NT2/D1 (cell line): ENCODE data around the gene PDGFD.

Experiments
- DNase-seq: peaks from one replicate; pipeline ENCODE4 v3.0.0-alpha.2; 2011; ENCODE audit warnings: low read depth, low spot score
- H3K27me3 ChIP-seq: 2 replicates; pipeline ENCODE4 v1.6.0; 2011; ENCODE audit warnings: mild to moderate bottlenecking; ENCODE audit not compliant: insufficient read length, insufficient read depth
- H3K36me3 ChIP-seq: 2 replicates; pipeline ENCODE4 v1.6.1; 2011; ENCODE audit warnings: mild to moderate bottlenecking, low read length, mixed read lengths; ENCODE audit not compliant: insufficient read depth, insufficient read length
- H3K4me1 ChIP-seq: 2 replicates; pipeline ENCODE4 v1.5.1; 2011; ENCODE audit not compliant: insufficient read depth, insufficient read length
- H3K4me3 ChIP-seq: 2 replicates; pipeline ENCODE4 v1.5.1; 2011; ENCODE audit warnings: low read depth; ENCODE audit not compliant: insufficient read length
- H3K9ac ChIP-seq: 2 replicates; pipeline ENCODE4 v1.6.0; 2011; ENCODE audit warnings: low read depth; ENCODE audit not compliant: insufficient read length
- H3K9me3 ChIP-seq: 2 replicates; pipeline ENCODE4 v1.5.1; 2011; ENCODE audit warnings: mild to moderate bottlenecking, low read length; ENCODE audit not compliant: insufficient read depth
- SUZ12 ChIP-seq: IDR thresholded peaks from 2 replicates; pipeline ENCODE4 v1.6.1; 2011; ENCODE audit not compliant: insufficient read length, insufficient read depth; ENCODE audit errors: extremely low read depth
- YY1 ChIP-seq: IDR thresholded peaks from 2 replicates; pipeline ENCODE4 v1.6.1; 2011; ENCODE audit not compliant: insufficient read length, insufficient read depth
- ZNF274 ChIP-seq: IDR thresholded peaks from 2 replicates; pipeline ENCODE4 v1.6.1; 2011; ENCODE audit warnings: mild to moderate bottlenecking, low read depth, low read length

The PDGFD gene

DNA sequence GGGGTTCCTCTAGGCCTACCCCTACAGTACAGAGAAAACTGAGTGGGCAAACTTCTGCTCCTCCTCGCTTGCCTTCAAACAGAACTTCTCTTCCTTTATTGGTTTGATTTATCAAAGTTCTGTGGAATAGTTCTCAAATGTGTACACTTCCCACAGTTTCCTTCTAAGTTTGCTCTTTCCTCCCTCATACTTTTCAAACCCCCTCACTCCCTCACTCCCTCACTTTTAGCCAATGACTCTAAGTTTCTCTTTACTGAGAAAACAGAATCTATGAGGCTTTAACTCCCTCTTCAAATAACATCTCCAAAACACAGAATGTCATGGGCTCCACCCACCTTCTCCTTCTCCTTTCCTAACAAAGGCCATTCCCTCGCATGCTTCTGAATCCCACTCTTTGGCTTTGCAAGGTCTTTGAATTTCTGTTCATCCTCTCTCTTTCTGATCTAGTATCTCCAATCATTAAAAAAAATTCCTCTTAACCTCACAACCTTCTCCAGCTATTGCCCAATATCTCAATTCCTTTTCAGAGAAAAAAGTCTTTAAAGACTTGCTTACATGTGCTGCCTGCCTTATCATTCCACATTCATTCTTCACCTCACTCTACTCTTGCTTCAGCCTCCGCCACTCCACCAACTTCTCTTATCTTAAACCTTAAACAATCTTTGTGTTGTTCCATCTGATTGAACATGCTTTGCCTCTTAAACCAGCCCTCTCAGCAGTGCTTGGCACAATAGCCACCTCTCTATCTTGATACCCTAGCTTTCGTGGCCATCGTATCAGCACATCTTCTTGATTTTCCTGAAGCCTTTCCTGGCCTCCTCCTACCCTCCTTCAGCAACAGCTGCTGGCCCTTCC, 70.3 kb downstream of the PDGFD start:
- H3K9ac ChIP-seq = no peak overlapping the region
- no peaks in the 10 kb centered on the region for H3K9me3 ChIP-seq
- TF ChIP-seq SUZ12 = no peak
- TF ChIP-seq ZNF274 = no peak
- no peaks in the 10 kb centered on the region for H3K27me3 ChIP-seq
- H3K36me3 ChIP-seq = no peaks in the 10 kb centered on the region
- no peak for DNase-seq
- H3K4me3 ChIP-seq = no peak overlapping the region
- no peaks in the 10 kb centered on the region for H3K4me1 ChIP-seq

DNA sequence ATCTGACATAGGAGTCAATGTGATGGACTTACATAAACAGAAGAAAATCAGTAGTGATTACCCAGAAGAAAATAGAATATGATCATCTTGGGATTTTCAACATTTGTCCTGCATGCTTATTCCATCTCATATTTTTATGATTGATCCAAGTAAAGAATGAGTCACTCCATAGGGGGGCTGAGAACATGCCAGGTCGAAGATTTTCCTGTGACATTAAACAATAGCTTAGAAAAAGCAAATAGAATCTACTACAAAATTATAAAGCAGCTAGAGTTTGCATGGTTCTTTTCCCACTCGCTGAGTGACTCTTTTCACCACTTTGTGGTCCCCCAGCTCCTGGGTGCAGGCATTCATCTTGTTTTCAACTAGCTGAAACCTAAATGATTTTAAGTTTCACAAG, 71.2 kb downstream of the PDGFD start:
- Histone ChIP-seq H3K4me3 (no peak overlapping the region), H3K9ac (no peak overlapping the region), H3K27me3 (no peaks in the 10 kb centered on the region), H3K4me1 (no peaks in the 10 kb centered on the region), H3K36me3 (no peaks in the 10 kb centered on the region), H3K9me3 (no peaks in the 10 kb centered on the region)
- TF ChIP-seq SUZ12 (no peak), YY1 (no peak), ZNF274 (no peak)
- no peak for DNase-seq

DNA sequence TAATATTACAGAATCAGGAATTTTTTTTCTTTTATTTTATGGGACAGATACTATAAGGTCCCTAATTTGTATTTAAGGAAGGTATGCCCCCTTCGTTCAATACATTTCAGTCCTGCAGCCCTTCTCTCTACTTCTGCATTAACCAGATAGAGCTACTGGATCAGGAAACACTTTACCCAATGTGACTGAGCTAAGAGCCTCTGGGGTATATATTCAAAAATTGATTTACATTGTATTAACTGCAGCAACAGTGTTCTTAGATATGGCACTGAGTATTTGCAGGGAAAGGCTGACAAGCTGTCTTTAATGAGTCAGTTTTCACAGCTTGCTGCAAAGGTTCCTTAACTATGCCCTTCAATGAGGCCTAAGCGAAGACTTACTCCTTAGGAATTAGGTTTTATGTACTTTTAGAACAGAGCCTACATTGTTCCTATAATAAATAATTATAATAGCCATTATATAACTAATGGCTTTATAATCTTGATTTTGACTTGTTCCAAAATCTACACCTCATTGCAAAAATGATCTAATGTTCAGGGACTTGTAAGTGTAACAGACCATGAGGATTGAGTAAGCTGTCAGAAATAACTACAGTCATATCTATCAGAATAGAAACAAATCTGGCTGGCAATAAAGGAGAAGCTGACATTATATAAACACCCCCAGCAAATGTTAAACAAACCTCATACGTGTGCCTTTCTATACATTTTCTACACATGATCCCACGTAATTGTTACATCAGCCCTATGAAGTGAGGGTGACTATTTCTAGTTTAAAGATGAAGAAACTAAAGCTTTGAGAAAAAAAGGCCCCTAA, 72.5 kb downstream of the PDGFD start:
- H3K9ac ChIP-seq = no peak overlapping the region
- H3K4me1 ChIP-seq = no peaks in the 10 kb centered on the region
- no peak for TF ChIP-seq SUZ12
- no peak for TF ChIP-seq YY1
- no peak for TF ChIP-seq ZNF274
- H3K27me3 ChIP-seq = no peaks in the 10 kb centered on the region
- no peaks in the 10 kb centered on the region for H3K36me3 ChIP-seq
- no peak overlapping the region for H3K4me3 ChIP-seq
- H3K9me3 ChIP-seq = no peaks in the 10 kb centered on the region
- DNase-seq = no peak

DNA sequence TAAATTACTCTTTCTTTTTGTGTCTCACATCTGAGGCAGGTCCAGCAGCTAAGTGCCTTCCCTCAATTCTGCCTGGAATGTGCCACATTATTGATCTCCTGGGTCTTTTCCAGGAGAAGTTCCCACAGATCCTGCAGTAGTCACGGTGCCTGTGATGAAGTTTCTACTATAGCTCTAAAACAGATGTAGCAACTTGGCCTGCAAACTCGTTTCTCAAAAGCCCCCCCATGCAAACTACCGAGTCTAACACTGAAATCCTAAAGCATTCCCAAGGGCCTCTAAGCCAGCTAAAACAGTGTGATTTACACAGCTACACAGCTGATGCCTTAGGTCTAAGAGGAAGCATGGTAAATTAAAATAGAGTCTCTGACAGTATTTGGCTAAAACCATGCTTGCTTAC, 73.2 kb downstream of the PDGFD start:
- Histone ChIP-seq H3K27me3 (no peaks in the 10 kb centered on the region), H3K36me3 (no peaks in the 10 kb centered on the region), H3K9ac (no peak overlapping the region), H3K9me3 (no peaks in the 10 kb centered on the region), H3K4me1 (no peaks in the 10 kb centered on the region), H3K4me3 (no peak overlapping the region)
- TF ChIP-seq SUZ12 (no peak), YY1 (no peak), ZNF274 (no peak)
- DNase-seq = no peak

DNA sequence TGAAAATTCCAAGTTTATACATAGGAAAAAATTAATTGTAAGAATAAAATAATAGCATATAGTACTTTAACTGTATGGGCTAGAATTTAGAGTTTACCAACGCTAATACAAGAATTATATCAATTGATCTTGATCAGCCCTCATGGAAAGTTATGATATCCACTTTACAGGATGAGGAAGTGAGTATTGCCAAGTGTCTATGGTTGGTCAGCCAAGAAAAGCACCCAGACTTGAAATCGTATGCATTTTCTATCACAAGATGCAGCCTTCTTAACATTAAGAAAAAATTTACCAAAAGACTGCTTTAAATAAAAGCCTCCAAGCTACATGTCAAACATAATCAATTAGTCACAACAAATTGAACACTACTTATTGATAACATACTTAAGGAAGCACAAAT, 74.5 kb downstream of the PDGFD start:
- Histone ChIP-seq H3K27me3 (no peaks in the 10 kb centered on the region), H3K4me1 (no peaks in the 10 kb centered on the region), H3K4me3 (no peak overlapping the region), H3K9me3 (no peaks in the 10 kb centered on the region), H3K9ac (no peak overlapping the region), H3K36me3 (no peaks in the 10 kb centered on the region)
- TF ChIP-seq YY1 (no peak), SUZ12 (no peak), ZNF274 (no peak)
- no peak for DNase-seq

DNA sequence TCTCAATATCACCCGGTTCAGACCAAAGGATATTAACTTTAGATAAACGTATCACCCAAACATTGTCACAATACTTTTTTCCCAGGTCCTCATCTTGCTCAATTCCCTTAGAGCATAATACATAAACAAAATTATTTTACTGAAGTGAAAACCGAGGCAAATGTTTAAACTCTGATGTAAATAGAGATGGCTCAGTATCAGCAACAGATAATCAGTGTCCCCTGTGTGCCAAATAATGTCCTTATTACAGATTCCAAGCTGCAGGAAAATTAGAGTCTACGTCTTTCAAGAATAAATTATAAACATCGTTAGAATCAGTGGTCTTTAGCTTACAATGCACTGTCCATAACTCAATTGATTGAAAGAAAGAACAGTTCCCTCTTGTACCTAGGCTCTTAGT, 77.3 kb downstream of the PDGFD start:
- TF ChIP-seq ZNF274 (no peak), SUZ12 (no peak), YY1 (no peak)
- Histone ChIP-seq H3K9ac (no peak overlapping the region), H3K4me3 (no peak overlapping the region)

DNA sequence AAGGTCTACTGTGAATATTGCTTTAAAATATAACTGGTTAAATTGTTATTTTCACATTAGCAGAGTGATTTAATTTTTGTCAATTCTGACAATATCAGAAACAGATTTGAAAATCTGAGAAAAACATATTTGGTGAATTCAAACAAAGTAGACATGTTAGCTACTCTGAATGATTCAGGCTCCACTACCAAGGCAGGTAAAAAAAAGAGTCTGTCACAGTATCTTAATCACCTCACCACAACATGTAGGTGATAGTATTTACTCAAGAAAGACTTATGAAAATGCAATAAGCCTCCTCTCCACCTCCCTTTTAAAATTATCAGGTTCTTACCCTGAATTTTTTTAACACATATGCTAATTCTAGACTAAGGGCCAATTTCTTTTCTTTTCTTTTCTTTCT, 85.0 kb downstream of the PDGFD start:
- no peak for TF ChIP-seq ZNF274
- TF ChIP-seq YY1 = no peak
- no peak for TF ChIP-seq SUZ12

More for the DNA sequence above, 77.3 kb downstream of the PDGFD start:
- no peaks in the 10 kb centered on the region for H3K9me3 ChIP-seq
- H3K27me3 ChIP-seq = no peaks in the 10 kb centered on the region
- H3K36me3 ChIP-seq = no peaks in the 10 kb centered on the region
- H3K4me1 ChIP-seq = no peaks in the 10 kb centered on the region
- DNase-seq = no peak

More for the DNA sequence above, 85.0 kb downstream of the PDGFD start:
- no peaks in the 10 kb centered on the region for H3K9me3 ChIP-seq
- no peaks in the 10 kb centered on the region for H3K36me3 ChIP-seq
- no peak overlapping the region for H3K4me3 ChIP-seq
- no peaks in the 10 kb centered on the region for H3K4me1 ChIP-seq
- no peaks in the 10 kb centered on the region for H3K27me3 ChIP-seq
- no peak overlapping the region for H3K9ac ChIP-seq
- DNase-seq = no peak
